ENCODE data around the gene ITGB8.

- TF ChIP-seq CTCF (IDR thresholded peaks at IDR 0.05) (no peak), POLR2A (IDR thresholded peaks at IDR 0.05) (no peak)
These were observed 80.7 kb downstream of the ITGB8 start for GRCh38 chr7:20411372-20411771.
